Fibroblast of villous mesenchyme (primary cell): ENCODE data around the gene HSF5. TPM values are rescaled to one million over a fixed set of nuclear protein-coding genes. Genes with fewer than 3 reads are reported as not detected.

Source experiments
- DNase-seq: peaks from one replicate; pipeline ENCODE4 v3.0.0-alpha.2; 2010; ENCODE audit warnings: low read depth
- H3K4me3 ChIP-seq: 2 replicates; pipeline ENCODE4 v1.5.1; 2011; ENCODE audit warnings: low read depth, mild to moderate bottlenecking, low read length
- CTCF ChIP-seq: IDR thresholded peaks from 2 replicates; pipeline ENCODE4 v1.5.1; 2012; ENCODE audit warnings: low read depth, mild to moderate bottlenecking, low read length; ENCODE audit not compliant: insufficient read depth
- total RNA-seq: library from RNA; depleted of rRNA; stranded (reverse); fragments of >200 nt; gene quantifications from 2 replicates; pipeline ENCODE4 v1.2.3, GENCODE V29; 2012

The HSF5 gene
- total RNA-seq, 1 donor: under 0.01 TPM

- TF ChIP-seq CTCF: no peak
- DNase-seq: no peak
- H3K4me3 ChIP-seq: no peak overlapping the region
Observed at GRCh38 chr17:58383892-58384462, 104.2 kb downstream of the HSF5 start.

GRCh38 chr17:58382872-58383242, 105.4 kb downstream of the HSF5 start:
- no peak for DNase-seq
- no peak overlapping the region for H3K4me3 ChIP-seq
- TF ChIP-seq CTCF: no peak

- H3K4me3 ChIP-seq: no peak overlapping the region
- no peak for DNase-seq
- no peak for TF ChIP-seq CTCF
Observed at GRCh38 chr17:58382108-58382871, 105.9 kb downstream of the HSF5 start.

- DNase-seq: no peak
- TF ChIP-seq CTCF: no peak
- no peak overlapping the region for H3K4me3 ChIP-seq
Observed at GRCh38 chr17:58381124-58382035, 106.8 kb downstream of the HSF5 start.

GRCh38 chr17:58380207-58381123, 107.7 kb downstream of the HSF5 start:
- TF ChIP-seq CTCF: no peak
- no peak for DNase-seq
- no peak overlapping the region for H3K4me3 ChIP-seq

- H3K4me3 ChIP-seq: no peak overlapping the region
- DNase-seq: no peak
- no peak for TF ChIP-seq CTCF
Observed at GRCh38 chr17:58379511-58379824, 108.7 kb downstream of the HSF5 start.
